ENCODE data around the gene S1PR3.

DNA sequence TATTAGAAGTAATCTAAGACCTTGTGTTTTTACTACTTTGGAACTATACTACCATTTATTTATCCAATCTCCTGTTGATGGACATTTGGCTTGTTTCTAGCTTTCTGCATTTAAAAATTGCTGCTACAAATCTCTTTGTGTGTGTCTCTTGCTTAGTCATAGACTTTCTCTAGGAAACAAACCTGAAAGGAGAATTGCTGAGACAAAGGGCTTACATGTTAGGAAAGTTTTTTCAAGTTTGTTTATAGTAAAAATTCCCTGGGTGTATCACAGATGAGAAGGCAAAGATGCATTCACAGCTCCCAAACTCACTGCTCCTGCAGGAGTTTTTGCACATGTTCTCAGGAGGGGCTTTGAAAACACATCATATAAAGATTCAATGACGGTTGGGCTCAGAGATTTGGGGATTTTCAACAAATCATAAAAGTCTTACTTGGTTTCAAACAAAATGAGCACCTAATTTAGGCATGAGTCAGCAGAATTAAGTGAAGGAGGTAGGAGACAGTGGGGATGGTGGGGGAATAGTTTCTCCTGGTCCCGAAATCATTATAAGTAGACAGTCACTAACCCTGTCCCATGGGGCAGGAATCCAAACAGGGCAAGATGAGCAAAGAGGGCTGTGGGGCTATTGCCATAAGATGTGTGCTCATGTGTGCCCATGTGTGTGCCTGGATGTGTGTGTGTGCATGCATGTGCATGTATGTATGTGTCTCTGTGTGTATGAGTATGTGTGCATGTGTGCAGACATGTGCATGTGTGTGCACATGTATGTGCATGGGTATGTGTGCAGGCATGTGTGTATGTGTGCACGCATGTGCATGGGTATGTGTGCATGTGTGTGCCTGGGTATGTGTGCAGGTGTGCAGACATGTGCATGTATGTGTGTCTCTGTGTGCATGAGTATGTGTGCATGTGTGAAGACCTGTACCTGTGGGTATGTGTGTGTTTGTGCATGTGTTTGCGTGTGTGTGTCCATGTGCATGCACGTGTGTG, 43.4 kb upstream of the S1PR3 start:
- TF ChIP-seq CTCF (conservative IDR thresholded peaks at IDR 0.05; ENCODE audit: low read depth, low read length) (no peak), EZH2phosphoT487 (IDR thresholded peaks at IDR 0.05; ENCODE audit: borderline replicate concordance, low read length) (no peak), EZH2 (IDR thresholded peaks at IDR 0.05; ENCODE audit: low read length, unreplicated experiment) (no peak)
